ACC112 (cell line): ENCODE results near the gene GFPT1.
"Not testable (repeated sequence)": the region's sequence is repeated elsewhere in the genome, so short reads cannot be mapped to it uniquely, and the experiment has no call there.

ENCODE experiments used
- H2AFZ ChIP-seq: fragments of 200-600 bp; sonication (generic); one replicate; pipeline ENCODE4 v1.6.0; 2017; ENCODE audit warnings: antibody characterized with exemption, low read length; ENCODE audit not compliant: unreplicated experiment
- H3K27ac ChIP-seq: fragments of 200-600 bp; sonication (generic); 2 replicates; pipeline ENCODE4 v1.5.1; 2014; ENCODE audit warnings: low read depth, mild to moderate bottlenecking, antibody characterized with exemption, low read length, moderate library complexity
- H3K27me3 ChIP-seq: fragments of 200-600 bp; sonication (generic); 2 replicates; pipeline ENCODE4 v1.6.1; 2014; ENCODE audit warnings: mild to moderate bottlenecking, antibody characterized with exemption, low read length, moderate library complexity, mixed read lengths; ENCODE audit not compliant: insufficient read depth
- H3K36me3 ChIP-seq: fragments of 200-600 bp; sonication (generic); 2 replicates; pipeline ENCODE4 v1.6.1; 2016; ENCODE audit warnings: mild to moderate bottlenecking, antibody characterized with exemption, low read length, moderate library complexity, mixed read lengths; ENCODE audit not compliant: insufficient read depth
- H3K4me1 ChIP-seq: fragments of 200-600 bp; sonication (generic); one replicate; pipeline ENCODE4 v1.6.1; 2016; ENCODE audit warnings: low read length, mixed read lengths; ENCODE audit not compliant: insufficient read depth, unreplicated experiment, control insufficient read depth
- H3K4me3 ChIP-seq: fragments of 200-600 bp; sonication (generic); 2 replicates; pipeline ENCODE4 v1.5.1; 2014; ENCODE audit warnings: mild to moderate bottlenecking, low read depth, low read length
- H3K79me2 ChIP-seq: fragments of 200-600 bp; sonication (generic); one replicate; pipeline ENCODE4 v1.6.0; 2016; ENCODE audit warnings: low read length; ENCODE audit not compliant: control insufficient read depth, unreplicated experiment, insufficient read depth

The GFPT1 gene

DNA sequence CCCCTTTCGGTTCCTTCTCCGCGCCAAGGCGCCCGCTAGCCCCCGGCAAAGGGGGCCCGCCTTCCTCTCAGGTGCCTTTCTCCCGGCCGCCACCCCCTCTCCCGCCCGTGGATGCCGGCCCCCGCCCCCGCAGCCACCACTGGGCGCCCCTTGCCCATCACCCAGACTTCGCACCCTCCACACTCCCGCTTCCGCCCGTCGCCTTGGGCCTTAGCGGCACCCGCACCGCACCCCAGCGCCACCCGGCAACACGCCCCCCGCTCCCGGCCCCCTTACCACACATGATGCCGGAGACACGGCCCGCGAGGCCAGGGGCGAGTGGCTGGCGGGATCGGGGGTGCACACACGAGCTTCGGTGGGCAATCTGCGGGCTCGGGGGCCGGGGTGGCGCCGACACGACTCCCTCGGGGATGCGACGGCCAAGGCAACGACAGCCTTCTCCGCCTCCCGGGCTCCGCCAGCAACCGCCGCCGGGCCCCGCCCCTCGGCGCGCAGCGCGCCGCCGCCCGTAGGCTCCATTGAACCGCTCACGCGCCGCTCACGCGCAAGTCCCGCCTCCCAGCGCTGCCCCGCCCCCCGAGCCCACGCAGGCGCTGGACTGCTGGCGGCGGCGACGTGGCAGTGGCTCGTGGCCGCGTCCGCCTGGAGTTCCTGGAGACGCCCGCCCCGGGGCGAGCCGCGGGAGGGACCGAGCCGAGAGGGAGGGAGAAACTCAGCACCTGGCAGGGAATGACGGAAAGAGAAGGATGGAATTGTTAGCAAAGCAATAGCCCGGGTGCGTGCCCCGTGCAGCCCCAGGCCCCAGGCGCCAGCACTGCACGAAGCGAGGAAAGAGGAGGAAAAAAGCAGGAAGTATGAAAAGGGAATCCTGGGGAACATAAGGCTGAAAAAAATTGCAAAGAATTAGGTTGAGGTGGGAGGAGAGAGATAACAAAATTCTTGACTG lies at the start of gene GFPT1:
Gene GFPT1 (minus strand): TSS at position 439 of the 946 bp plus-strand sequence. CDS start 156 bp downstream, at position 283.
- peak within 1 kb of the TSS; percentile 99 for H2AFZ ChIP-seq
- no peaks in the 10 kb centered on the region for H3K27me3 ChIP-seq
- H3K4me1 ChIP-seq, result peaks cover 26% of the 10 kb centered on the region
- H3K4me3 ChIP-seq, result peak within 1 kb of the TSS; percentile 94
- no peaks in the 10 kb centered on the region for H3K36me3 ChIP-seq
- H3K79me2 ChIP-seq, result peaks cover 57% of the 10 kb centered on the region
- peak within 1 kb of the TSS; percentile 73 for H3K27ac ChIP-seq

GRCh38 chr2:69436596-69436937 lies 49.5 kb upstream of the GFPT1 start:
- Histone ChIP-seq H3K27ac (peak overlapping the region; percentile 78), H3K4me3 (peak overlapping the region; percentile 99), H2AFZ (peak overlapping the region; percentile 93), H3K27me3 (no peaks in the 10 kb centered on the region), H3K79me2 (peaks cover 27% of the 10 kb centered on the region), H3K36me3 (no peaks in the 10 kb centered on the region), H3K4me1 (peaks cover 21% of the 10 kb centered on the region)

- Histone ChIP-seq H3K27me3 (no peaks in the 10 kb centered on the region), H2AFZ (no peak overlapping the region), H3K4me3 (no peak overlapping the region), H3K4me1 (peaks cover 21% of the 10 kb centered on the region), H3K27ac (no peak overlapping the region), H3K36me3 (peaks cover 2% of the 10 kb centered on the region; the same call in 1 of the 2 replicates), H3K79me2 (peaks cover 27% of the 10 kb centered on the region)
Measured at GRCh38 chr2:69434753-69435152, 47.7 kb upstream of the GFPT1 start.

DNA sequence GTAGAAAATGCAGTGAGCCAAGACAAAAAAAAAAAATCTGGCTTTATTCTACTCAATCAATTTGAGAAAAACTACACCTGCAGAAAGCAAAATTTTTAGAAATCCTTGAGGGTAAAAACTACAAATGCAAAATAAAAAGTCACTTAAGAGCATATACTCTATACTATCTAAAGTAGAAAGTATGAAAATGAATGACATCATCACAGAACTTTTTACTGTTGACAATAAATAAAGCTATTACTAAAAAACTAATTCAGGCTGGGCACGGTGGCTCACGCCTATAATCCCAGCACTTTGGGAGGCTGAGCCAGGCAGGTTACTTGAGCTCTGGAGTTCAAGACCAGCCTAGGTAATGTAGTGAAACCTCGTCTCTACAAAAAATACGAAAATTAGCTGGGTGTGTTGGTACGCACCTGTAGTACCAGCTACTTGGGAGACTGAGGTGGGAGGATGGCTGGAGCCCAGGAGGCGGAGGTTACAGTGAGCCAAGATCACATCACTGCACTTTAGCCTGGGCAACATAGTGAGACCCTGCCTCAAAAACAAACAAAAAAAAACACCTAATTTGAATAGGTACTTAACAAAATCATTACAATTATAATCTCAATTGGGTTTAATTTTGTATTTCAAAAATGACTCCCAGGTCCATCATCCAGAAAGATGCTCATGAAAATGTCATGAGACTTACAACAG lies 42.6 kb upstream of the GFPT1 start:
- peaks cover 3% of the 10 kb centered on the region for H3K79me2 ChIP-seq
- H3K27me3 ChIP-seq, result no peaks in the 10 kb centered on the region
- peaks cover under 1% of the 10 kb centered on the region for H3K4me1 ChIP-seq
- H3K27ac ChIP-seq, result no peak overlapping the region
- no peak overlapping the region for H3K4me3 ChIP-seq
- H2AFZ ChIP-seq, result no peak overlapping the region
- H3K36me3 ChIP-seq, result peaks cover 2% of the 10 kb centered on the region; the same call in 1 of the 2 replicates

GRCh38 chr2:69428981-69429380 lies 42.0 kb upstream of the GFPT1 start:
- no peaks in the 10 kb centered on the region for H3K79me2 ChIP-seq
- no peaks in the 10 kb centered on the region for H3K4me1 ChIP-seq
- H3K27ac ChIP-seq, result no peak overlapping the region
- H3K4me3 ChIP-seq, result no peak overlapping the region
- H2AFZ ChIP-seq, result no peak overlapping the region
- H3K36me3 ChIP-seq, result peaks cover 2% of the 10 kb centered on the region; the same call in 1 of the 2 replicates
- H3K27me3 ChIP-seq, result no peaks in the 10 kb centered on the region

DNA sequence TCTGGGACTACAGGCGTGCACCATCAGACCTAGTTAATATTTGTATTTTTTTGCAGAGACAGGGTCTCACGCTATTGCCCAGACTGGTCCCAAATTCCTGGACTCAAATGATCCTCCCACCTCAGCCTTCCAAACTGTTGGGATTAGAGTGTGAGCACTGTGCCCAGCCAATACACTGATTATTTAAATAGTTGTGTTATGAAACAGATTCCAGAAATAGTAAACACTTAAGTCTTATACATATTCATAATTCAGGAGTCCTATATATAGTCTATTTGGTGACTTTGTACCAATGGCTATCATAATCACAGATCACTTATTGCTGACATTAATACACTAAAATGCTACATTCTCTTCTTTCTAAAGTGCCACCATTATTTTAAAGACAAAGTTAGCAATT lies 37.4 kb upstream of the GFPT1 start:
- Histone ChIP-seq H3K4me1 (no peaks in the 10 kb centered on the region), H3K79me2 (no peaks in the 10 kb centered on the region), H3K4me3 (no peak overlapping the region), H3K36me3 (no peaks in the 10 kb centered on the region), H3K27ac (no peak overlapping the region), H2AFZ (no peak overlapping the region), H3K27me3 (no peaks in the 10 kb centered on the region)

- Histone ChIP-seq H3K27me3 (no peaks in the 10 kb centered on the region), H3K79me2 (no peaks in the 10 kb centered on the region), H3K27ac (no peak overlapping the region), H3K36me3 (0 out of 2 replicates have a peak, but pooled peaks cover 4% of the 10 kb centered on the region), H3K4me1 (no peaks in the 10 kb centered on the region), H2AFZ (no peak overlapping the region), H3K4me3 (no peak overlapping the region)
Measured at GRCh38 chr2:69422198-69422597, 35.2 kb upstream of the GFPT1 start.

DNA sequence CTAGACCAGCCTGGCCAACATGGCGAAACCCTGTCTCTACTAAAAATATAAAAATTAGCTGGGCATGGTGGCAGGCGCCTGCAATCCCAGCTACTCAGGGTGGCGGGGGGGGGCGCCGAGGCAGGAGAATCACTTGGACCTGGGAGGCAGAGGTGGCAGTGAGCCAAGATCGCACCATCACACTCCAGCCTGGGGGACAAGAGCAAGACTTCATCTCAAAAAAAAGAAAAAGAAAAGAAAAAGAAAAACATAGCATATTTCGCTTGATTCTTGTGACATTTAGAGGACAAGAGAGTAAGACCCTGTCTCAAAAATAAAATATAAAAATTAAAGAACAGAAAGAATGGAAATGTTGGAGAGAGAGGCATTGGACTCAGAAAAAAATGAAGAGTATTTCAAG lies 32.1 kb upstream of the GFPT1 start:
- H3K4me1 ChIP-seq, H3K27ac ChIP-seq, H3K27me3 ChIP-seq, H3K36me3 ChIP-seq, H2AFZ ChIP-seq, H3K79me2 ChIP-seq, H3K4me3 ChIP-seq: not testable (repeated sequence)

DNA sequence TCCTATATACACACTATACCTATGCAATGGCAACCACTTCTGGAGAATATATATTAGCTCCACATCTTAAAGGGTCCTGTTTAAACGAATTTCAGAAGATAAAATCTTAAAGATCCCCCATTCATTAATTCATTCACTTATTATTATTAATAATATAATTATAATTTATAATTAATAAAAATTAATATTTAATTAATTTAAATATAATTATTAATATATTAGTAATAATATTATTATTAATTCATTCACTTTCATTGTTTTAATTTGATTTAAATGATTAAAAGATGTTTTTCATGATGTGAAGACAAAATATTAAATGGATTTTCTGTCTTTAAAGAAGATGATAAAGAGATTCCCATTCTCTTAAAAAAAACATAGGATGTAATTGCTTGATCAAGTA lies 29.1 kb upstream of the GFPT1 start:
- Histone ChIP-seq H3K27me3 (no peaks in the 10 kb centered on the region), H3K4me1 (no peaks in the 10 kb centered on the region), H3K27ac (no peak overlapping the region), H3K36me3 (peaks cover 9% of the 10 kb centered on the region; the same call in 1 of the 2 replicates), H3K79me2 (no peaks in the 10 kb centered on the region), H2AFZ (no peak overlapping the region), H3K4me3 (no peak overlapping the region)

DNA sequence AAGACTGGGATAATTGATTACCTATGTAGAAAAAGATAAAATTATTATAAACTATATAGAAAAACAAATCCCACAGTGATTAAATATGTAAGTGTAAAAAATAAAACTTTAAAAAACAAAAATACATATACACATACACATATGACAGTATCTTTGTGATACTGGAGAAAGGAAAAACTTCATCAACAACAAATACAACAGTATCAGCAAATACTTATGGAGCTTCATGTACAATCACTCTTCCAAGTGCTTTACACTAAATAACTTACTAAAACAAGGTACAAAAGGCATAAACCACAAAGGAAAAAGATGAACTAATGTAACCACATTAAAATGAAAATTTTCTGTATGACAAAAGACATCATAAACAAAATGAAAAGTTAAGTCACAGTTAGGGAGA lies 24.1 kb upstream of the GFPT1 start:
- peaks cover 26% of the 10 kb centered on the region for H3K36me3 ChIP-seq
- H3K27ac ChIP-seq, result no peak overlapping the region

More for the DNA sequence above, 24.1 kb upstream of the GFPT1 start:
- no peaks in the 10 kb centered on the region for H3K4me1 ChIP-seq
- H3K27me3 ChIP-seq, result no peaks in the 10 kb centered on the region
- H3K4me3 ChIP-seq, result no peak overlapping the region
- no peaks in the 10 kb centered on the region for H3K79me2 ChIP-seq
- no peak overlapping the region for H2AFZ ChIP-seq
